Ovary (tissue), 3 donors: ENCODE data around the gene ABI1.

ENCODE experiments used
- CTCF ChIP-seq, 3 donors: fragments of 450-650 bp in 2 of 3; fragments of 200-600 bp in 1 of 3; IDR thresholded peaks; one replicate each; pipeline versions ENCODE4 v1.5.1 to v1.8.0; 2016 to 2022; ENCODE audit warnings: antibody characterized with exemption in 3 of 3, mild to moderate bottlenecking in 1 of 3
- POLR2A ChIP-seq: fragments of 450-650 bp; IDR thresholded peaks from one replicate; pipeline ENCODE4 v1.6.1; 2017; ENCODE audit warnings: antibody characterized with exemption, mild to moderate bottlenecking, moderate library complexity
- donor health status: DM: no; HTN: no; CAD: no.

GRCh38 chr10:26714415-26715136, 146.2 kb downstream of the ABI1 start:
- no peak for TF ChIP-seq CTCF (IDR thresholded peaks at IDR 0.05)
- TF ChIP-seq POLR2A = no peak
